ENCODE data around the gene FABP3.

GRCh38 chr1:31387612-31388011, 14.7 kb upstream of the FABP3 start:
- TF ChIP-seq CTCF (IDR thresholded peaks at IDR 0.05): no peak
- TF ChIP-seq POLR2A (IDR thresholded peaks at IDR 0.05): no peak
